Measurements from ENCODE around the gene FSIP1.

The FSIP1 gene

GRCh38 chr15:39746714-39747276 lies 35.8 kb downstream of the FSIP1 start:
- CTCF ChIA-PET = interaction anchor here (1.4 kb wide), 1 partner anchor 10 kb away, joined by 6 read pairs; no protein-coding TSS in a partner anchor
- TF ChIP-seq CTCF (IDR thresholded peaks at IDR 0.05; ENCODE audit: control extremely low read depth, extremely low read depth, low read depth, missing control alignments) = no peak
- POLR2A ChIA-PET = no interaction called here

GRCh38 chr15:39746176-39746575 lies 36.5 kb downstream of the FSIP1 start:
- TF ChIP-seq CTCF (IDR thresholded peaks at IDR 0.05; ENCODE audit: control extremely low read depth, extremely low read depth, low read depth, missing control alignments) = no peak
- ChIA-PET CTCF (interaction anchor here (2.2 kb wide), 1 partner anchor 11 kb away, joined by 8 read pairs; no protein-coding TSS in a partner anchor), POLR2A (no interaction called here)
- DNase-seq (ENCODE audit: extremely low spot score) = no peak

More at GRCh38 chr15:39746714-39747276, 35.8 kb downstream of the FSIP1 start:
- DNase-seq (ENCODE audit: extremely low spot score) = no peak

GRCh38 chr15:39745415-39745814 lies 37.2 kb downstream of the FSIP1 start:
- no peak for TF ChIP-seq CTCF (IDR thresholded peaks at IDR 0.05; ENCODE audit: control extremely low read depth, extremely low read depth, low read depth, missing control alignments)
- CTCF ChIA-PET = interaction anchor here (1.5 to 2.2 kb wide), 2 partner anchors 10 to 12 kb away, joined by 5 to 8 read pairs; no protein-coding TSS in a partner anchor
- DNase-seq (ENCODE audit: extremely low spot score) = no peak
- POLR2A ChIA-PET = no interaction called here

GRCh38 chr15:39744334-39745103 lies 38.1 kb downstream of the FSIP1 start:
- POLR2A ChIA-PET = no interaction called here
- TF ChIP-seq CTCF (IDR thresholded peaks at IDR 0.05; ENCODE audit: control extremely low read depth, extremely low read depth, low read depth, missing control alignments) = no peak
- CTCF ChIA-PET = interaction anchor here (1.5 to 2.2 kb wide), 2 partner anchors 9 to 13 kb away, joined by 5 to 8 read pairs; no protein-coding TSS in a partner anchor
- no peak for DNase-seq (ENCODE audit: extremely low spot score)

GRCh38 chr15:39743611-39744010 lies 39.0 kb downstream of the FSIP1 start:
- TF ChIP-seq CTCF (IDR thresholded peaks at IDR 0.05; ENCODE audit: control extremely low read depth, extremely low read depth, low read depth, missing control alignments) = no peak
- CTCF ChIA-PET = no interaction called here
- POLR2A ChIA-PET = no interaction called here
- DNase-seq (ENCODE audit: extremely low spot score) = no peak

- ChIA-PET CTCF (interaction anchor here (0.8 to 3.9 kb wide), 4 partner anchors 15 to 55 kb away, joined by 3 to 17 read pairs (median 6); no protein-coding TSS in a partner anchor), POLR2A (no interaction called here)
- no peak for TF ChIP-seq CTCF (IDR thresholded peaks at IDR 0.05; ENCODE audit: control extremely low read depth, extremely low read depth, low read depth, missing control alignments)
- DNase-seq (ENCODE audit: extremely low spot score) = no peak
Observed at GRCh38 chr15:39741258-39741657, 41.4 kb downstream of the FSIP1 start.
